MM.1S (cell line): ENCODE data around the gene GPHN.

Source experiments
- DNase-seq: peaks from one replicate; pipeline ENCODE4 v3.0.0-alpha.2; 2015
- H2AFZ ChIP-seq: fragments of 300-600 bp; sonication (generic); 2 replicates; pipeline ENCODE4 v1.6.0; 2016; ENCODE audit warnings: antibody characterized with exemption, low read length
- H3F3A ChIP-seq: fragments of 300-600 bp; sonication (generic); 2 replicates; pipeline ENCODE4 v1.6.1; 2016; ENCODE audit warnings: mild to moderate bottlenecking, antibody characterized with exemption, low read length, moderate library complexity, mixed read lengths; ENCODE audit not compliant: insufficient read depth
- H3K27ac ChIP-seq: fragments of 300-600 bp; sonication (generic); 2 replicates; pipeline ENCODE4 v1.5.1; 2016; ENCODE audit warnings: mild to moderate bottlenecking, low read length
- H3K27me3 ChIP-seq: fragments of 300-600 bp; sonication (generic); replicated peaks from 2 replicates; pipeline ENCODE4 v1.6.0; 2016; ENCODE audit warnings: low read length; ENCODE audit not compliant: insufficient read depth
- H3K36me3 ChIP-seq: fragments of 300-600 bp; sonication (generic); replicated peaks from 2 replicates; pipeline ENCODE4 v1.6.1; 2016; ENCODE audit warnings: mild to moderate bottlenecking, low read length, mixed read lengths; ENCODE audit not compliant: insufficient read depth
- H3K4me1 ChIP-seq: fragments of 300-600 bp; sonication (generic); 2 replicates; pipeline ENCODE4 v1.6.1; 2016; ENCODE audit warnings: low read length, mixed read lengths
- H3K4me2 ChIP-seq: fragments of 300-600 bp; sonication (generic); 2 replicates; pipeline ENCODE4 v1.6.0; 2016; ENCODE audit warnings: low read depth, low read length
- H3K4me3 ChIP-seq: fragments of 300-600 bp; sonication (generic); 2 replicates; pipeline ENCODE4 v1.5.1; 2016; ENCODE audit warnings: low read length, mixed read lengths
- H3K79me2 ChIP-seq: fragments of 300-600 bp; sonication (generic); 2 replicates; pipeline ENCODE4 v1.6.1; 2016; ENCODE audit warnings: mixed run types, low read length, mixed read lengths
- H3K9ac ChIP-seq: fragments of 300-600 bp; sonication (generic); 2 replicates; pipeline ENCODE4 v1.6.1; 2016; ENCODE audit warnings: low read length, mixed read lengths
- H3K9me2 ChIP-seq: fragments of 300-600 bp; sonication (generic); replicated peaks from 2 replicates; pipeline ENCODE4 v1.6.1; 2016; ENCODE audit warnings: mild to moderate bottlenecking, low read length, mixed read lengths; ENCODE audit not compliant: insufficient read depth
- H3K9me3 ChIP-seq: fragments of 300-600 bp; sonication (generic); replicated peaks from 2 replicates; pipeline ENCODE4 v1.6.1; 2016; ENCODE audit warnings: mild to moderate bottlenecking, low read length, mixed read lengths; ENCODE audit not compliant: insufficient read depth
- H4K20me1 ChIP-seq: fragments of 300-600 bp; sonication (generic); 2 replicates; pipeline ENCODE4 v1.6.1; 2016; ENCODE audit warnings: mild to moderate bottlenecking, low read length, moderate library complexity, mixed read lengths; ENCODE audit not compliant: insufficient read depth
- CTCF ChIP-seq: fragments of 300-600 bp; sonication (generic); IDR thresholded peaks from 2 replicates; pipeline ENCODE4 v1.5.1; 2016; ENCODE audit warnings: antibody characterized with exemption, low read length, mixed read lengths
- EZH2 ChIP-seq: fragments of 300-600 bp; sonication (generic); optimal IDR thresholded peaks from 2 replicates; pipeline ENCODE3; 2017; ENCODE audit warnings: low read depth, mild to moderate bottlenecking, antibody characterized with exemption, low read length, mixed read lengths
- EZH2phosphoT487 ChIP-seq: fragments of 300-600 bp; sonication (generic); IDR thresholded peaks from 2 replicates; pipeline ENCODE4 v1.6.1; 2018; ENCODE audit warnings: antibody characterized with exemption, low read length

The GPHN gene

GRCh38 chr14:66857867-66858266, 349.9 kb downstream of the GPHN start:
- no peaks in the 10 kb centered on the region for H3K4me1 ChIP-seq
- no peak overlapping the region for H3K4me2 ChIP-seq
- H3F3A ChIP-seq = no peaks in the 10 kb centered on the region

GRCh38 chr14:66859063-66859671, 351.2 kb downstream of the GPHN start:
- Histone ChIP-seq H3K4me3 (no peak overlapping the region), H3K9me3 (no peaks in the 10 kb centered on the region), H3K27ac (no peak overlapping the region), H2AFZ (no peak overlapping the region), H3K27me3 (no peaks in the 10 kb centered on the region), H4K20me1 (no peaks in the 10 kb centered on the region), H3K9ac (no peak overlapping the region), H3K4me1 (no peaks in the 10 kb centered on the region), H3K36me3 (no peaks in the 10 kb centered on the region), H3F3A (no peaks in the 10 kb centered on the region), H3K9me2 (no peaks in the 10 kb centered on the region), H3K79me2 (no peaks in the 10 kb centered on the region), H3K4me2 (no peak overlapping the region)
- DNase-seq = no peak
- TF ChIP-seq EZH2 (no peak), CTCF (no peak), EZH2phosphoT487 (no peak)

More at GRCh38 chr14:66857867-66858266, 349.9 kb downstream of the GPHN start:
- Histone ChIP-seq H3K9me2 (no peaks in the 10 kb centered on the region), H3K27ac (no peak overlapping the region), H3K79me2 (no peaks in the 10 kb centered on the region), H4K20me1 (no peaks in the 10 kb centered on the region), H3K9ac (no peak overlapping the region), H2AFZ (no peak overlapping the region), H3K9me3 (no peaks in the 10 kb centered on the region), H3K4me3 (no peak overlapping the region), H3K36me3 (no peaks in the 10 kb centered on the region), H3K27me3 (no peaks in the 10 kb centered on the region)
- TF ChIP-seq EZH2phosphoT487 (no peak), EZH2 (no peak), CTCF (no peak)
- DNase-seq = no peak

GRCh38 chr14:66881596-66881995, 373.6 kb downstream of the GPHN start:
- no peak overlapping the region for H2AFZ ChIP-seq
- H3K9me2 ChIP-seq = no peaks in the 10 kb centered on the region
- no peak for TF ChIP-seq EZH2
- no peak for TF ChIP-seq EZH2phosphoT487
- TF ChIP-seq CTCF = no peak
- H3K79me2 ChIP-seq = no peaks in the 10 kb centered on the region
- no peaks in the 10 kb centered on the region for H3K36me3 ChIP-seq
- no peaks in the 10 kb centered on the region for H4K20me1 ChIP-seq
- H3K4me3 ChIP-seq = no peak overlapping the region
- no peak overlapping the region for H3K9ac ChIP-seq
- no peak for DNase-seq
- H3K4me2 ChIP-seq = no peak overlapping the region
- no peak overlapping the region for H3K27ac ChIP-seq
- no peaks in the 10 kb centered on the region for H3K4me1 ChIP-seq
- H3K9me3 ChIP-seq = no peaks in the 10 kb centered on the region
- H3K27me3 ChIP-seq = no peaks in the 10 kb centered on the region
- H3F3A ChIP-seq = no peaks in the 10 kb centered on the region
